ENCODE data around the gene MADCAM1.

MADCAM1 gene

DNA sequence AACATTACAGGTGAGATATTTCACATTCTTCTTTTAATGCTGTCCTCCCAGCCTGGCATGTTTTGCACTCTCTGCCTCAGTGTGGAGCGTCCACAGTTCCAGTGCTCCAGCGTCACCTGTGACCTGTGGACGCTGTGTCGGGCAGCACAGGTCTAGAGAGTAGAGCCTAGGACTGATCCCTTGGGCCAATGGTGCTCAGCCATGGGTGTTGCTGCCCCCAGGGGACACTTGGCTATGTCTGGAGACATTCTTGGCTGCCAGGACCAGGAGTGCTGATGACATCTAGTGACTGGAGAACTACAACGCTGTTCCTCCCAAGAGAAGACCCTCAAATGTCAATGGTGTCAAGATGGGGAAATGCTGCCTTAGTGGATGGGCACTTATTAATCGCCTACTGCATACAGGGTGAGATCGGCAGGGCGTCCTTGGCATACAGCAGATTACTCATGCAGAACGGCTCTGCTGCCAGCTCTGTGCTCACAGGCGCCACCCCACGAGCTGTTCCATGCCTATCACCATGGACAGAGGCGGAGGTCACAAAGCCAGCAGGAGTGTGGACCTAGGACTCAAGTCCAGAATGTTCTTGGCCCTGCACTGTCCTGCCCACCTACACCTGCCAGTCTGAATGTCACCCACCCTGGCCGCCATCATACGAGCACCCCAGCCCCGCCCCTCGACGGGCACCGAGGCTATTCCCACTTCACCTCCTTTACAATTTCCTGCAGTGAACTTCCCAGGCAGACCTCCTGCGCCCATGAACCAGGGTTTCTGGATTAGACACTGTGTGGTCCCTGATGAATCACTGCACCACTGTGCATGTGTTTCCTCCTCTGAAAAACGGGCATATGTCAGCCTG lies 13.9 kb upstream of the MADCAM1 start:
- TF ChIP-seq, protein P1, sequence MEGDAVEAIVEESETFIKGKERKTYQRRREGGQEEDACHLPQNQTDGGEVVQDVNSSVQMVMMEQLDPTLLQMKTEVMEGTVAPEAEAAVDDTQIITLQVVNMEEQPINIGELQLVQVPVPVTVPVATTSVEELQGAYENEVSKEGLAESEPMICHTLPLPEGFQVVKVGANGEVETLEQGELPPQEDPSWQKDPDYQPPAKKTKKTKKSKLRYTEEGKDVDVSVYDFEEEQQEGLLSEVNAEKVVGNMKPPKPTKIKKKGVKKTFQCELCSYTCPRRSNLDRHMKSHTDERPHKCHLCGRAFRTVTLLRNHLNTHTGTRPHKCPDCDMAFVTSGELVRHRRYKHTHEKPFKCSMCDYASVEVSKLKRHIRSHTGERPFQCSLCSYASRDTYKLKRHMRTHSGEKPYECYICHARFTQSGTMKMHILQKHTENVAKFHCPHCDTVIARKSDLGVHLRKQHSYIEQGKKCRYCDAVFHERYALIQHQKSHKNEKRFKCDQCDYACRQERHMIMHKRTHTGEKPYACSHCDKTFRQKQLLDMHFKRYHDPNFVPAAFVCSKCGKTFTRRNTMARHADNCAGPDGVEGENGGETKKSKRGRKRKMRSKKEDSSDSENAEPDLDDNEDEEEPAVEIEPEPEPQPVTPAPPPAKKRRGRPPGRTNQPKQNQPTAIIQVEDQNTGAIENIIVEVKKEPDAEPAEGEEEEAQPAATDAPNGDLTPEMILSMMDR (conservative IDR thresholded peaks at IDR 0.05; ENCODE audit: control insufficient read depth, insufficient read depth, low read depth, low read length) = no peak
- no peak for DNase-seq (ENCODE audit: low read depth)

DNA sequence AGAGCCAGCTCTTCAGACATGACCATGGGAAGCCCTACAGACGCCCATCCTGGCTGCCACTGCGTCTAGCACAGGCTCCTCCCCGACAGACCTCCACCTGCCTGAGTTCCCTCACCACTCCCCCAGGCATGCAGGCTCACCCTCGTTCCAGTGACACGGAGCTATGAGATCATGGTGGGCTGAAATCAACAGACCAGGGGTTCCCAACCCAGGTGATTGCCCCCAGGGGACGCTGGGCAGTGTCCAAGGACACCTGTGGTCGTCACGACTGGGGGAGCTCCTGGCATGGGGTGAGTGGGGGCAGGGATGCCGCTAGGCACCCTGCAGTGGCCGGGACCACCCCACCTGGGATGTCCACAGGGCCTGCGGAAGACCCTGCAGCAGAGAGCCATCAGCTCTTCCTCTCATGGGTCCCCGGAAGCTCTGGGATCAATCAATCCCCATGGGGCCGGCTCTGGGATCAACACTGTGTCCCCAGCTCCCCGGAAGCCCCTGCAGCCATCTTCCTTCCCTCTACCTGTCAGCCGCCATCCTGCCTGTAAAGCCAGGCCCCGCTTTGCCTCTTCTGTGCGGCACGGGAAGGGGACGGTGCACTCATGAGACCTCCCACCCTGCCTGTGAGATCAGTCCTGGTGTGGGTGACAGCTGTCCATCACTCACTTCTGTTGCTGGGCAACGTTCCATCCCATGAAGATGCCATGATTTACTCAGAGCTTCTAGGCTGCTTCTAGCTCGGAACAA lies 12.8 kb upstream of the MADCAM1 start:
- no peak overlapping the region for H3K4me3 ChIP-seq (ENCODE audit: control insufficient read depth, low read depth, low read length)
- DNase-seq (ENCODE audit: low read depth) = no peak
- TF ChIP-seq, protein P1 (conservative IDR thresholded peaks at IDR 0.05; ENCODE audit: control insufficient read depth, insufficient read depth, low read depth, low read length) = no peak

More for the DNA sequence above, 13.9 kb upstream of the MADCAM1 start:
- no peak overlapping the region for H3K4me3 ChIP-seq (ENCODE audit: control insufficient read depth, low read depth, low read length)

DNA sequence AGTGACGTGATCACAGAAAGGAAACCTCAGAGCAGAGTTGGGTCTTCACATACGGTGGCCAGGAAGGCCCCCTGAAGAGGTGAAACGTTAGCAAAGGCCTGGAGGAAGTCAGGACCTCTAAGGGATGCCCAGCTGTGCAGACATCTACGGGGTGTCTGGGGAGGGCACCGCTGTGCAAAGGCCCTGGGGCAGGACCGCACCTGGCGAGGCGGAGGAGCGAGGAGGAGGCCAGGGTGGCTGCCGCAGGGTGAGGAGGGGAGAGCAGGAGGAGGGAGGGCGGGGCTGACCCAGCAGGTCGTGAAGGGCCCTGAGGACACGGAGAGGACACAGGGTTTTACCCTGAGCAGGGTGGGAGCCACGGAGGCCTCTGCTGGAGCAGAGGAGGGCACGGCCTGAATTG lies 11.8 kb upstream of the MADCAM1 start:
- no peak overlapping the region for H3K4me3 ChIP-seq (ENCODE audit: control insufficient read depth, low read depth, low read length)
- no peak for DNase-seq (ENCODE audit: low read depth)
- TF ChIP-seq, protein P1 (conservative IDR thresholded peaks at IDR 0.05; ENCODE audit: control insufficient read depth, insufficient read depth, low read depth, low read length) = no peak

DNA sequence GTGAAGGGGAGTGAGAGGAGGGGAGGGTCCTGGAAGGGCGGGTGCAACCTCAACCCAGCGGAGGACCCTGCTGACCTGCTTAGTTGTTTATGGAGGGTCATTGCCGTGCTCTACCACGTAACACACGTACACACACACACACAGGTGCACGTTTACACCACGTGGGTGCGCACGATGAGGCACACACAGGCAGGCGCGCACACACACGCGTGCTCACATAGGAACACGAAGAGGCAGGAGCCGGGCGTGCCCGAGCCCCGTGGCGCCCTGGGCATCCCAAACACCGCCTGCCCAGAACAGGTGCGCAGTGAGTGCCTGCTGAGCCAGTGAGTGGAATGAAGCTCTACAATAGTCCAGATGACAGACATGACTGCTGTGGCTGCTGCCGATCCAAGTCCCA lies 11.2 kb upstream of the MADCAM1 start:
- no peak for DNase-seq (ENCODE audit: low read depth)
- H3K4me3 ChIP-seq (ENCODE audit: control insufficient read depth, low read depth, low read length) = no peak overlapping the region

DNA sequence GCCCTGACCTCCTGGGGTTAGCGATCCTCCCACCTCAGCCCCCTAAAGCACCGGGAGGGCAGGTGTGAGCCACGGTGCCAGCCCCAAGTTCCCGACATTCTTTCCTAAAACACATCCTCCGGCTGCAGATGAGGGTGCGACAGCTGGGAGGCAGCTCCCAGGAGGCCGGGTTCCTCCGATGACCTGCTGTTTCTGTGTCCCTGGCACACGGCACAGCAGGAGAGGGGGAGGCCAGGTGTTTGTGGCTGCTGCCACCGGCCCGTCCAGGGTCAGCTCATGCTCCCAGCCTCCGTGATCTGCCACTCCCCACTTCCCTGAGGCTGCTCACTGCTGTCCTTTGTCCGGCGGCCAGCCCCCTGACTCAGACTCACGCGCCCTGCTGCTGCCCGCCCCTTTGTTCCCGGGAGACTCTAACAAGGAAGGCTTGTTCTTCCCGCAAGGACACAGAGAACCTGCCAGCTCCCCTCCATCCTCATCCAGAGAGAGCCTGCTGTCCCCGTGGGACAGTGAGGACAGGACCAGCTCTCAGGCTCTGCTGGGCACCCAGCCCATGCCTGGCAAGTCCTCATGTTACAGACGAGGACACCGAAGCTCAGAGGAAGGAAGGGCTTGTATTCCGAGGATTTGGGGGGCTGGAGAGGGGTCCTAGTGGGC lies 10.6 kb upstream of the MADCAM1 start:
- TF ChIP-seq, protein P1 (conservative IDR thresholded peaks at IDR 0.05; ENCODE audit: control insufficient read depth, insufficient read depth, low read depth, low read length) = no peak
- peak; percentile 71 for DNase-seq (ENCODE audit: low read depth)

More for the DNA sequence above, 11.2 kb upstream of the MADCAM1 start:
- TF ChIP-seq, protein P1 (conservative IDR thresholded peaks at IDR 0.05; ENCODE audit: control insufficient read depth, insufficient read depth, low read depth, low read length) = no peak

DNA sequence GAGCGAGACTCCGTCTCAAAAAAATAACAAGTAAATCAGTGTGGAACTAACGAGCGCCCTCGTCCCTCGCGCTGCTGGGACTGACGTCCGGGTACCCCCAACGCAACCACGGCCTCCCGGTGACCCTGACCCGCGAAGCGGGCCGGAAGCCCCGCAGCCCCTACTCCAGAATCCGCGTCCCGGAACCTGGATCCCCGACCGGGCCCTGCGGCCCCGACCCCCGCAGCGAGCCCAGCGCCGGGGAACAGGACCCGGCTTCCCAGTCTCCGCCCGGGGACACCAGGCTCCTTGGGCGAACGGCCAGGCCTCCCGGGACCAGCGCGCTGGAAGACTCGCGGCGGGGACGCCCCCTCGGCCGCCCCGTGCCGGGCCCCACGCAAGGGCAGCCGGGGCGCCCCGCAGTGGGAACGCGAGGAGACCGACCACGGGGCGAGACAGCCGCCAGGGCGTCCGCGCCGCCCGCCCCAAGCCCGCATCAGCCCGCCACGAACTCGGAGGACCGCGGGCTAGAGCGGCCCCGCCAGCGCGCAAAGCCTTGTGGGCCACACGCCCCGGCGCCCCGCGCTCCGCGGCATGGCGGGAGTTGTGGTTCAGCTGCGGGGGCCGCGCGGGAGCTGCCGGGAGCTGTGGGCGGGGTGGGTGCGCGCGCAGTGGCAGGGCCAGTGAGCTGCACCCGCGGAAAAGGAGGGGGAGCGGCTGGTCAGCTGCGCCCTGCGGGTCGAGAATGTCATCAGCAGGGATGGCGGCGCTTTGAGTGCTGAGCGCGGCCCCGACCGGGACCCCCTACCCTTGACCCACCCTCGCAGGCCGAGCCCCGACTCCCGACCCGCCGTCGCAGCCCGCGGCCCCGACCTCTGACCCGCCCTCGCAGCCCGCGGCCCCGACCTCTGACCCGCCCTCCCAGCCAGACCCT lies 7.5 kb upstream of the MADCAM1 start:
- TF ChIP-seq, protein P1 (conservative IDR thresholded peaks at IDR 0.05; ENCODE audit: control insufficient read depth, insufficient read depth, low read depth, low read length) = no peak
- H3K4me3 ChIP-seq (ENCODE audit: control insufficient read depth, low read depth, low read length) = peak overlapping the region; percentile 73
- peak; percentile 89 for DNase-seq (ENCODE audit: low read depth)

More for the DNA sequence above, 10.6 kb upstream of the MADCAM1 start:
- no peak overlapping the region for H3K4me3 ChIP-seq (ENCODE audit: control insufficient read depth, low read depth, low read length)
